Right atrium auricular region (tissue), 2 donors: ENCODE data around the gene SERAC1. TPM values are rescaled to one million over a fixed set of nuclear protein-coding genes. Genes with fewer than 3 reads are reported as not detected.

ENCODE experiments used
- DNase-seq: peaks from one replicate; pipeline ENCODE4 v3.0.0-alpha.2; 2019; ENCODE audit warnings: low spot score
- H3K27ac ChIP-seq, 2 donors: fragments of 200-600 bp; sonication (generic); 1 replicate in 1 of 2; 2 replicates in 1 of 2; pipeline ENCODE4 v1.5.1; 2016 to 2019
- H3K27me3 ChIP-seq, 2 donors: fragments of 200-600 bp; sonication (generic); one replicate each; pipeline versions ENCODE4 v1.5.1 to v1.6.0; 2017 to 2019
- H3K36me3 ChIP-seq: fragments of 200-600 bp; sonication (generic); one replicate; pipeline ENCODE4 v1.5.1; 2016
- H3K4me1 ChIP-seq, 2 donors: fragments of 200-600 bp; sonication (generic); one replicate each; pipeline versions ENCODE4 v1.5.1 to v1.6.0; 2017 to 2019
- H3K4me3 ChIP-seq, 2 donors: fragments of 200-600 bp; sonication (generic); 1 replicate in 1 of 2; 2 replicates in 1 of 2; pipeline ENCODE4 v1.5.1; 2017 to 2019; ENCODE audit warnings: mild to moderate bottlenecking in 1 of 2, moderate library complexity in 1 of 2
- H3K9me3 ChIP-seq, 2 donors: fragments of 200-600 bp; sonication (generic); one replicate each; pipeline ENCODE4 v1.5.1; 2019
- CTCF ChIP-seq, 2 donors: fragments of 200-600 bp; sonication (generic); IDR thresholded peaks; one replicate each; pipeline ENCODE4 v1.5.1; 2019; ENCODE audit warnings: antibody characterized with exemption in 2 of 2
- total RNA-seq, 2 donors: library from RNA; depleted of rRNA; stranded (reverse); fragments of >200 nt; gene quantifications; one replicate each; pipeline ENCODE4 v1.1.0, GENCODE V29; 2016

The SERAC1 gene
- total RNA-seq, 2 donors from 2014 or later, result 5.0 to 5.8 TPM

DNA sequence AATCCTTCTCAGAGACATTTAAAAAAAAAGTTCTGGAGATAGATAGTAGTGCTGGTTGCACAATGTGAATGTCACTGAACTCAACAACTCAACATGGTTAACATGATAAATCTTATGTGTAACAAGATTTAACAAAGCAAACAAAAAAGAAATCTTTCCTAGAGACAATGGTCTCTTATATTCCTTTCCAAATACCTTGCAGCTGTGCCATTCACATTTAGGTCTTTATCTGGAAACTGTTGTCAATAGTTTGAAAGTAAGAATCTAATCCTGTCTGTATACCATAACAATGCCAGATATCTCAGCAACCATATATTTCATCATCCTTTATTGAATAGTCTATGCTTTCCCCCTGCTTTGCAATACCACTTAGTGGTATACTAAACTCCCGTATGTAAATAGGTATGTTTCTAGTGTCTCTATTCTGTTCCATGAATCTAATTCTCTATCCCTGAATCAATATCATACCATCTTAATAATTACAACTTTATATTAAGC lies 2.1 kb downstream of the SERAC1 start:
- DNase-seq, result no peak
- no peak overlapping the region for H3K27ac ChIP-seq
- H3K36me3 ChIP-seq, result no peaks in the 10 kb centered on the region
- H3K9me3 ChIP-seq, result no peaks in the 10 kb centered on the region
- TF ChIP-seq CTCF (IDR thresholded peaks at IDR 0.05), result no peak
- H3K27me3 ChIP-seq, result no peaks in the 10 kb centered on the region
- H3K4me3 ChIP-seq, result no peak overlapping the region
- peaks cover 0 to 25% of the 10 kb centered on the region in 2 donors for H3K4me1 ChIP-seq

GRCh38 chr6:158164579-158165170 lies 3.4 kb downstream of the SERAC1 start:
- H3K9me3 ChIP-seq, result no peaks in the 10 kb centered on the region
- H3K4me1 ChIP-seq, result peaks cover 0 to 12% of the 10 kb centered on the region in 2 donors
- no peak for DNase-seq
- TF ChIP-seq CTCF (IDR thresholded peaks at IDR 0.05), result no peak
- no peak overlapping the region for H3K27ac ChIP-seq
- no peaks in the 10 kb centered on the region for H3K36me3 ChIP-seq
- no peaks in the 10 kb centered on the region for H3K27me3 ChIP-seq
- H3K4me3 ChIP-seq, result no peak overlapping the region

- no peaks in the 10 kb centered on the region for H3K27me3 ChIP-seq
- peaks cover 0 to under 1% of the 10 kb centered on the region in 2 donors for H3K4me1 ChIP-seq
- no peak overlapping the region for H3K27ac ChIP-seq
- no peaks in the 10 kb centered on the region for H3K9me3 ChIP-seq
- TF ChIP-seq CTCF (IDR thresholded peaks at IDR 0.05), result no peak
- no peak overlapping the region for H3K4me3 ChIP-seq
- no peaks in the 10 kb centered on the region for H3K36me3 ChIP-seq
- DNase-seq, result no peak
Observed at GRCh38 chr6:158161566-158162254, 6.4 kb downstream of the SERAC1 start.

- no peaks in the 10 kb centered on the region for H3K27me3 ChIP-seq
- DNase-seq, result no peak
- TF ChIP-seq CTCF (IDR thresholded peaks at IDR 0.05), result no peak
- H3K27ac ChIP-seq, result no peak overlapping the region
- no peaks in the 10 kb centered on the region for H3K4me1 ChIP-seq
- no peaks in the 10 kb centered on the region for H3K9me3 ChIP-seq
- H3K4me3 ChIP-seq, result no peak overlapping the region
- no peaks in the 10 kb centered on the region for H3K36me3 ChIP-seq
Observed at GRCh38 chr6:158160932-158161539, 7.0 kb downstream of the SERAC1 start.

- Histone ChIP-seq H3K4me3 (no peak overlapping the region), H3K9me3 (no peaks in the 10 kb centered on the region), H3K27me3 (no peaks in the 10 kb centered on the region), H3K4me1 (no peaks in the 10 kb centered on the region), H3K36me3 (no peaks in the 10 kb centered on the region), H3K27ac (no peak overlapping the region)
- no peak for DNase-seq
- TF ChIP-seq CTCF (IDR thresholded peaks at IDR 0.05), result no peak
Observed at GRCh38 chr6:158158748-158159147, 9.3 kb downstream of the SERAC1 start.
